SU-DHL-6 (cell line): ENCODE measurements around the gene F11R.
"Not testable (repeated sequence)": the region's sequence is repeated elsewhere in the genome, so short reads cannot be mapped to it uniquely, and the experiment has no call there.

Experiments used
- H2AFZ ChIP-seq: fragments of 200-600 bp; sonication (generic); 2 replicates; pipeline ENCODE4 v1.6.1; 2014; ENCODE audit warnings: low read depth, mild to moderate bottlenecking, moderate library complexity, mixed read lengths, antibody characterized with exemption, low read length; ENCODE audit not compliant: severe bottlenecking
- H3F3A ChIP-seq: fragments of 200-600 bp; shearing (Covaris generic); 2 replicates; pipeline ENCODE4 v1.6.0; 2016; ENCODE audit warnings: antibody characterized with exemption, mild to moderate bottlenecking; ENCODE audit not compliant: insufficient read depth
- H3K27ac ChIP-seq: fragments of 200-600 bp; sonication (generic); 2 replicates; pipeline ENCODE4 v1.5.1; 2016; ENCODE audit warnings: low read depth, mild to moderate bottlenecking, low read length, moderate library complexity, mixed read lengths
- H3K27me3 ChIP-seq: fragments of 200-600 bp; sonication (generic), shearing (Covaris generic); 2 replicates; pipeline ENCODE4 v1.6.0; 2014; ENCODE audit warnings: mild to moderate bottlenecking, low read length
- H3K36me3 ChIP-seq: fragments of 200-600 bp; sonication (generic); 2 replicates; pipeline ENCODE4 v1.6.1; 2014; ENCODE audit warnings: mild to moderate bottlenecking, low read length, mixed read lengths
- H3K4me2 ChIP-seq: fragments of 300-600, 200-600 bp; shearing (Covaris generic), sonication (generic); 2 replicates; pipeline ENCODE4 v1.6.0; 2014; ENCODE audit warnings: low read length, low read depth, mild to moderate bottlenecking; ENCODE audit not compliant: poor library complexity, severe bottlenecking
- H3K4me3 ChIP-seq: fragments of 200-600 bp; sonication (generic); 2 replicates; pipeline ENCODE4 v1.5.1; 2014; ENCODE audit warnings: antibody characterized with exemption, low read length, mild to moderate bottlenecking, mixed read lengths; ENCODE audit not compliant: insufficient read depth, poor library complexity, severe bottlenecking
- H3K79me2 ChIP-seq: fragments of 200-600 bp; sonication (generic); 2 replicates; pipeline ENCODE4 v1.6.1; 2014; ENCODE audit warnings: mild to moderate bottlenecking, low read length, moderate library complexity; ENCODE audit not compliant: insufficient read depth
- H3K9ac ChIP-seq: fragments of 200-600 bp; sonication (generic); 2 replicates; pipeline ENCODE4 v1.7.0; 2014; ENCODE audit warnings: mild to moderate bottlenecking, low read length
- H3K9me2 ChIP-seq: fragments of 200-600 bp; sonication (generic); replicated peaks from 2 replicates; pipeline ENCODE4 v1.6.1; 2014; ENCODE audit warnings: low read length; ENCODE audit not compliant: insufficient read depth
- H3K9me3 ChIP-seq: fragments of 200-600 bp; sonication (generic); 2 replicates; pipeline ENCODE4 v1.6.1; 2014; ENCODE audit warnings: low read length, mixed read lengths; ENCODE audit not compliant: insufficient read depth
- H4K20me1 ChIP-seq: fragments of 200-600 bp; sonication (generic); 2 replicates; pipeline ENCODE4 v1.6.1; 2014; ENCODE audit warnings: low read depth, mild to moderate bottlenecking, antibody characterized with exemption, low read length, moderate library complexity, mixed read lengths
- CTCF ChIP-seq: fragments of 200-600 bp; sonication (generic); IDR thresholded peaks from one replicate; pipeline ENCODE4 v1.5.1; 2017; ENCODE audit warnings: antibody characterized with exemption, mild to moderate bottlenecking, low read length, moderate library complexity; ENCODE audit not compliant: insufficient read depth, poor library complexity, severe bottlenecking
- EZH2phosphoT487 ChIP-seq: fragments of 200-600 bp; sonication (generic), shearing (Covaris generic); conservative IDR thresholded peaks from 2 replicates; pipeline ENCODE4 v1.6.1; 2018; ENCODE audit warnings: mild to moderate bottlenecking, antibody characterized with exemption, low read length, moderate library complexity, mixed read lengths

F11R gene

GRCh38 chr1:161021970-161022353 is 1.0 kb upstream of the F11R start:
- H3K9me2 ChIP-seq: no peaks in the 10 kb centered on the region
- H3K27ac ChIP-seq: no peak overlapping the region
- H3K27me3 ChIP-seq: 0 out of 2 replicates have a peak, but pooled peaks cover 3% of the 10 kb centered on the region
- peak overlapping the region; percentile 95 for H2AFZ ChIP-seq
- H4K20me1 ChIP-seq: no peaks in the 10 kb centered on the region
- peak overlapping the region; percentile 59; the same call in 1 of the 2 replicates for H3K9ac ChIP-seq
- H3K4me2 ChIP-seq: peak overlapping the region; percentile 68
- no peaks in the 10 kb centered on the region for H3K79me2 ChIP-seq
- peaks cover 21% of the 10 kb centered on the region for H3F3A ChIP-seq
- H3K9me3 ChIP-seq: no peaks in the 10 kb centered on the region
- H3K36me3 ChIP-seq: no peaks in the 10 kb centered on the region
- TF ChIP-seq EZH2phosphoT487 (no peak), CTCF (no peak)
- H3K4me3 ChIP-seq: peak overlapping the region; percentile 77

GRCh38 chr1:161021165-161021969 is 415 bp upstream of the F11R start:
- no peaks in the 10 kb centered on the region for H3K79me2 ChIP-seq
- H4K20me1 ChIP-seq: no peaks in the 10 kb centered on the region
- H3K27ac ChIP-seq: no peak overlapping the region
- H3K4me2 ChIP-seq: peak overlapping the region; percentile 68
- peak overlapping the region; percentile 59 for H3K9ac ChIP-seq
- 0 out of 2 replicates have a peak, but pooled peaks cover 3% of the 10 kb centered on the region for H3K27me3 ChIP-seq
- TF ChIP-seq CTCF (no peak), EZH2phosphoT487 (no peak)
- no peaks in the 10 kb centered on the region for H3K36me3 ChIP-seq
- H3K4me3 ChIP-seq: peak overlapping the region; percentile 77
- H3K9me2 ChIP-seq: no peaks in the 10 kb centered on the region
- H3F3A ChIP-seq: peaks cover 21% of the 10 kb centered on the region
- H3K9me3 ChIP-seq: no peaks in the 10 kb centered on the region
- peak overlapping the region; percentile 95 for H2AFZ ChIP-seq

GRCh38 chr1:161019751-161020495 is 1.0 kb downstream of the F11R start:
- Histone ChIP-seq H3K9ac (peak overlapping the region; percentile 59), H3K4me2 (peak overlapping the region; percentile 68), H3K36me3 (no peaks in the 10 kb centered on the region), H3F3A (peaks cover 21% of the 10 kb centered on the region), H3K9me2 (no peaks in the 10 kb centered on the region), H3K79me2 (no peaks in the 10 kb centered on the region), H3K9me3 (no peaks in the 10 kb centered on the region), H2AFZ (no peak overlapping the region), H3K27me3 (0 out of 2 replicates have a peak, but pooled peaks cover 3% of the 10 kb centered on the region), H3K27ac (no peak overlapping the region), H4K20me1 (no peaks in the 10 kb centered on the region), H3K4me3 (peak overlapping the region; percentile 77)
- TF ChIP-seq CTCF: no peak
- no peak for TF ChIP-seq EZH2phosphoT487

GRCh38 chr1:161019111-161019660 is 1.8 kb downstream of the F11R start:
- not testable (repeated sequence) for H4K20me1 ChIP-seq, H2AFZ ChIP-seq, H3K9ac ChIP-seq, H3K36me3 ChIP-seq, H3K9me3 ChIP-seq, H3K27ac ChIP-seq, H3K9me2 ChIP-seq, H3K27me3 ChIP-seq, H3K4me3 ChIP-seq, H3K79me2 ChIP-seq
- Histone ChIP-seq H3F3A (peaks cover 21% of the 10 kb centered on the region), H3K4me2 (peak overlapping the region; percentile 68)
